Neural cell (in vitro differentiated cells): ENCODE data around the gene QRICH1. TPM values are rescaled to one million over a fixed set of nuclear protein-coding genes. Genes with fewer than 3 reads are reported as not detected.

Experiments
- H2AFZ ChIP-seq: fragments of 200-600, 300-800 bp; sonication (generic), shearing (Covaris generic); 2 replicates; pipeline ENCODE4 v1.6.0; 2014; ENCODE audit warnings: low read depth, mild to moderate bottlenecking, antibody characterized with exemption, low read length, moderate library complexity
- H3F3A ChIP-seq: fragments of 200-600 bp; shearing (Covaris generic); 2 replicates; pipeline ENCODE4 v1.6.1; 2016; ENCODE audit warnings: mild to moderate bottlenecking, moderate library complexity, mixed read lengths, antibody characterized with exemption, low read length; ENCODE audit not compliant: insufficient read depth, poor library complexity, severe bottlenecking
- H3K27ac ChIP-seq: fragments of 200-600, 300-800 bp; sonication (generic), shearing (Covaris generic); 2 replicates; pipeline ENCODE4 v1.5.1; 2014; ENCODE audit warnings: mild to moderate bottlenecking, low read length, moderate library complexity
- H3K27me3 ChIP-seq: fragments of 300-800, 200-600 bp; sonication (generic), shearing (Covaris generic); 2 replicates; pipeline ENCODE4 v1.6.0; 2014; ENCODE audit warnings: mild to moderate bottlenecking, low read depth, low read length, moderate library complexity; ENCODE audit not compliant: insufficient read depth
- H3K36me3 ChIP-seq: fragments of 300-800, 200-600 bp; sonication (generic), shearing (Covaris generic); 2 replicates; pipeline ENCODE4 v1.5.1; 2014; ENCODE audit warnings: mild to moderate bottlenecking, antibody characterized with exemption, low read length, moderate library complexity; ENCODE audit not compliant: insufficient read depth
- H3K4me2 ChIP-seq: fragments of 300-800, 200-600 bp; sonication (generic), shearing (Covaris generic); 2 replicates; pipeline ENCODE4 v1.6.0; 2014; ENCODE audit warnings: mild to moderate bottlenecking, low read length
- H3K4me3 ChIP-seq: fragments of 300-800, 200-600 bp; sonication (generic), shearing (Covaris generic); 2 replicates; pipeline ENCODE4 v1.5.1; 2014; ENCODE audit warnings: mild to moderate bottlenecking, low read length, moderate library complexity
- H3K79me2 ChIP-seq: fragments of 200-600 bp; shearing (Covaris generic); replicated peaks from 2 replicates; pipeline ENCODE4 v1.6.0; 2014; ENCODE audit warnings: mild to moderate bottlenecking, low read length, moderate library complexity; ENCODE audit not compliant: insufficient read depth
- H3K9ac ChIP-seq: fragments of 300-800, 200-600 bp; sonication (generic), shearing (Covaris generic); 2 replicates; pipeline ENCODE4 v1.6.1; 2016; ENCODE audit warnings: mild to moderate bottlenecking, low read length, mixed read lengths
- H3K9me2 ChIP-seq: fragments of 200-600 bp; shearing (Covaris generic); 2 replicates; pipeline ENCODE4 v1.6.1; 2016; ENCODE audit warnings: mild to moderate bottlenecking, low read length, mixed read lengths; ENCODE audit not compliant: insufficient read depth
- H3K9me3 ChIP-seq: fragments of 200-600, 300-800 bp; sonication (generic), shearing (Covaris generic); 2 replicates; pipeline ENCODE4 v1.6.1; 2016; ENCODE audit warnings: mild to moderate bottlenecking, mixed run types, low read length, moderate library complexity, mixed read lengths
- H4K20me1 ChIP-seq: fragments of 200-600 bp; shearing (Covaris generic); 2 replicates; pipeline ENCODE4 v1.6.1; 2016; ENCODE audit warnings: mild to moderate bottlenecking, mixed run types; ENCODE audit not compliant: insufficient read depth
- CTCF ChIP-seq: fragments of 450-650 bp; IDR thresholded peaks from 2 replicates; pipeline ENCODE4 v1.5.1; 2014; ENCODE audit warnings: antibody characterized with exemption, mild to moderate bottlenecking, moderate library complexity; ENCODE audit not compliant: poor library complexity, severe bottlenecking
- EP300 ChIP-seq: fragments of 450-650 bp; conservative IDR thresholded peaks from 2 replicates; pipeline ENCODE4 v1.6.1; 2014; ENCODE audit warnings: antibody characterized with exemption, mild to moderate bottlenecking, moderate library complexity; ENCODE audit not compliant: poor library complexity, severe bottlenecking
- EZH2 ChIP-seq: fragments of 200-600, 300-800 bp; shearing (Covaris generic), sonication (generic); IDR thresholded peaks from 2 replicates; pipeline ENCODE4 v1.6.1; 2014; ENCODE audit warnings: antibody characterized with exemption, low read length, borderline replicate concordance, mild to moderate bottlenecking; ENCODE audit not compliant: insufficient read depth, poor library complexity, severe bottlenecking
- MXI1 ChIP-seq: fragments of 450-650 bp; conservative IDR thresholded peaks from 2 replicates; pipeline ENCODE4 v1.6.1; 2014; ENCODE audit warnings: antibody characterized with exemption, mild to moderate bottlenecking; ENCODE audit not compliant: poor library complexity, severe bottlenecking
- POLR2AphosphoS5 ChIP-seq: IDR thresholded peaks from 2 replicates; pipeline ENCODE4 v1.6.1; 2012
- RAD21 ChIP-seq: fragments of 450-650 bp; conservative IDR thresholded peaks from 2 replicates; pipeline ENCODE4 v1.6.1; 2014; ENCODE audit warnings: antibody characterized with exemption, mild to moderate bottlenecking, moderate library complexity
- REST ChIP-seq: IDR thresholded peaks from 2 replicates; pipeline ENCODE4 v1.6.1; 2012; ENCODE audit warnings: borderline replicate concordance
- SMC3 ChIP-seq: fragments of 450-650 bp; conservative IDR thresholded peaks from 2 replicates; pipeline ENCODE4 v1.6.1; 2014; ENCODE audit warnings: antibody characterized with exemption, mild to moderate bottlenecking, moderate library complexity; ENCODE audit not compliant: poor library complexity
- TAF1 ChIP-seq: IDR thresholded peaks from 2 replicates; pipeline ENCODE4 v1.6.1; 2012; ENCODE audit warnings: low read depth
- polyA plus RNA-seq: library from polyadenylated mRNA; depleted of rRNA; stranded (reverse); fragments of >200 nt; gene quantifications from 2 replicates; pipeline ENCODE4 v1.2.3, GENCODE V29; 2014

Gene QRICH1
- polyA plus RNA-seq, 1 donor from 2014 or later: 87.5 TPM

GRCh38 chr3:49122022-49122421 lies 28.2 kb upstream of the QRICH1 start:
- H3K27ac ChIP-seq: no peak overlapping the region
- no peaks in the 10 kb centered on the region for H3K9me2 ChIP-seq
- H3K79me2 ChIP-seq: peaks cover 15% of the 10 kb centered on the region
- no peaks in the 10 kb centered on the region for H3K27me3 ChIP-seq
- no peak overlapping the region for H3K4me2 ChIP-seq
- H3K9ac ChIP-seq: no peak overlapping the region
- no peak overlapping the region for H3K4me3 ChIP-seq
- no peaks in the 10 kb centered on the region for H3K36me3 ChIP-seq
- no peak for TF ChIP-seq RAD21
- TF ChIP-seq EZH2: no peak
- TF ChIP-seq CTCF: no peak
- TF ChIP-seq MXI1: no peak
- TF ChIP-seq TAF1: no peak
- no peak for TF ChIP-seq EP300
- TF ChIP-seq POLR2AphosphoS5: no peak
- no peak for TF ChIP-seq REST
- H4K20me1 ChIP-seq: no peaks in the 10 kb centered on the region
- no peak overlapping the region for H2AFZ ChIP-seq
- H3K9me3 ChIP-seq: no peaks in the 10 kb centered on the region
- H3F3A ChIP-seq: no peaks in the 10 kb centered on the region

GRCh38 chr3:49121132-49121736 lies 27.4 kb upstream of the QRICH1 start:
- H3K4me2 ChIP-seq: no peak overlapping the region
- H3K27me3 ChIP-seq: no peaks in the 10 kb centered on the region
- H3K36me3 ChIP-seq: no peaks in the 10 kb centered on the region
- peak overlapping the region; percentile 97 for H3K9ac ChIP-seq
- TF ChIP-seq SMC3 (no peak), POLR2AphosphoS5 (no peak), MXI1 (no peak), EZH2 (no peak), CTCF (no peak), REST (no peak), TAF1 (no peak), RAD21 (no peak), EP300 (no peak)
- peaks cover 15% of the 10 kb centered on the region for H3K79me2 ChIP-seq
- H4K20me1 ChIP-seq: no peaks in the 10 kb centered on the region
- no peaks in the 10 kb centered on the region for H3K9me2 ChIP-seq
- peak overlapping the region; percentile 100 for H3K4me3 ChIP-seq
- peak overlapping the region; percentile 73 for H2AFZ ChIP-seq
- peak overlapping the region; percentile 92 for H3K27ac ChIP-seq
- H3K9me3 ChIP-seq: no peaks in the 10 kb centered on the region
- H3F3A ChIP-seq: no peaks in the 10 kb centered on the region
